ENCODE measurements around the gene SPATA17. TPM values are rescaled to one million over a fixed set of nuclear protein-coding genes. Genes with fewer than 3 reads are reported as not detected.

SPATA17 gene
- polyA plus RNA-seq, 1 of the 3 experiments (the other 2 are of a cell fraction) = 1.2 TPM

GRCh38 chr1:217910791-217911320, 279.7 kb downstream of the SPATA17 start:
- no peak overlapping the region for H3K4me3 ChIP-seq (ENCODE audit: low read depth in 2 of 2, low read length in 1 of 2)
- no peaks in the 10 kb centered on the region for H3K36me3 ChIP-seq (replicated peaks in 1 of 2; ENCODE audit: control insufficient read depth in 1 of 2, insufficient read depth in 2 of 2, low read length in 1 of 2)
- no peak for DNase-seq
- CTCF ChIA-PET = interaction anchor here (1.7 kb wide), 1 partner anchor 10 kb away, joined by 4 read pairs; no protein-coding TSS in a partner anchor
- H3K79me2 ChIP-seq (ENCODE audit: insufficient read depth) = no peaks in the 10 kb centered on the region
- H4K20me1 ChIP-seq (ENCODE audit: insufficient read depth) = no peaks in the 10 kb centered on the region
- no peaks in the 10 kb centered on the region for H3F3A ChIP-seq (replicated peaks; ENCODE audit: insufficient read depth)
- TF ChIP-seq, protein P1, sequence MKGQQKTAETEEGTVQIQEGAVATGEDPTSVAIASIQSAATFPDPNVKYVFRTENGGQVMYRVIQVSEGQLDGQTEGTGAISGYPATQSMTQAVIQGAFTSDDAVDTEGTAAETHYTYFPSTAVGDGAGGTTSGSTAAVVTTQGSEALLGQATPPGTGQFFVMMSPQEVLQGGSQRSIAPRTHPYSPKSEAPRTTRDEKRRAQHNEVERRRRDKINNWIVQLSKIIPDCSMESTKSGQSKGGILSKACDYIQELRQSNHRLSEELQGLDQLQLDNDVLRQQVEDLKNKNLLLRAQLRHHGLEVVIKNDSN (IDR thresholded peaks at IDR 0.05; ENCODE audit: borderline replicate concordance, low read depth) = no peak
- no peak for TF ChIP-seq YY1 (IDR thresholded peaks at IDR 0.05; ENCODE audit: low read depth)
- no peak for TF ChIP-seq CHD2 (IDR thresholded peaks at IDR 0.05; ENCODE audit: low read length, partially characterized antibody)
- TF ChIP-seq JUND (IDR thresholded peaks at IDR 0.05) = no peak
- no peak for TF ChIP-seq TEAD4 (IDR thresholded peaks at IDR 0.05; ENCODE audit: borderline replicate concordance, insufficient read depth)
- no peak overlapping the region for H3K9ac ChIP-seq
- H2AFZ ChIP-seq (ENCODE audit: low read depth) = no peak overlapping the region
- no peak overlapping the region for H3K4me2 ChIP-seq
- 69% methylated on average over 3 of the region's 3 CpGs for WGBS (ENCODE audit: low lambda C conversion rate)
- no peak overlapping the region for H3K27ac ChIP-seq (ENCODE audit: low read depth in 2 of 2, low read length in 1 of 2)
- H3K4me1 ChIP-seq (ENCODE audit: control insufficient read depth in 1 of 2, insufficient read depth in 2 of 2, low read depth in 1 of 2, low read length in 1 of 2) = no peaks in the 10 kb centered on the region
- no peaks in the 10 kb centered on the region for H3K27me3 ChIP-seq (ENCODE audit: insufficient read depth)
- POLR2A ChIA-PET = no interaction called here
- H3K9me2 ChIP-seq = no peaks in the 10 kb centered on the region
- no peaks in the 10 kb centered on the region for H3K9me3 ChIP-seq

GRCh38 chr1:217911908-217912307, 280.8 kb downstream of the SPATA17 start:
- H3K4me1 ChIP-seq (ENCODE audit: control insufficient read depth in 1 of 2, insufficient read depth in 2 of 2, low read depth in 1 of 2, low read length in 1 of 2) = no peaks in the 10 kb centered on the region
- no peak overlapping the region for H3K4me3 ChIP-seq (ENCODE audit: low read depth in 2 of 2, low read length in 1 of 2)
- TF ChIP-seq SMC3 (IDR thresholded peaks at IDR 0.05; ENCODE audit: low read depth, low read length) (peak; percentile 30; the same call in 1 of the 2 replicates), YY1 (IDR thresholded peaks at IDR 0.05; ENCODE audit: low read depth) (no peak), SIN3A (IDR thresholded peaks at IDR 0.05; ENCODE audit: borderline replicate concordance, low read depth, low read length) (no peak), RAD21 (IDR thresholded peaks at IDR 0.05; ENCODE audit: low read length) (peak; percentile 59)
- TF ChIP-seq, protein P2, sequence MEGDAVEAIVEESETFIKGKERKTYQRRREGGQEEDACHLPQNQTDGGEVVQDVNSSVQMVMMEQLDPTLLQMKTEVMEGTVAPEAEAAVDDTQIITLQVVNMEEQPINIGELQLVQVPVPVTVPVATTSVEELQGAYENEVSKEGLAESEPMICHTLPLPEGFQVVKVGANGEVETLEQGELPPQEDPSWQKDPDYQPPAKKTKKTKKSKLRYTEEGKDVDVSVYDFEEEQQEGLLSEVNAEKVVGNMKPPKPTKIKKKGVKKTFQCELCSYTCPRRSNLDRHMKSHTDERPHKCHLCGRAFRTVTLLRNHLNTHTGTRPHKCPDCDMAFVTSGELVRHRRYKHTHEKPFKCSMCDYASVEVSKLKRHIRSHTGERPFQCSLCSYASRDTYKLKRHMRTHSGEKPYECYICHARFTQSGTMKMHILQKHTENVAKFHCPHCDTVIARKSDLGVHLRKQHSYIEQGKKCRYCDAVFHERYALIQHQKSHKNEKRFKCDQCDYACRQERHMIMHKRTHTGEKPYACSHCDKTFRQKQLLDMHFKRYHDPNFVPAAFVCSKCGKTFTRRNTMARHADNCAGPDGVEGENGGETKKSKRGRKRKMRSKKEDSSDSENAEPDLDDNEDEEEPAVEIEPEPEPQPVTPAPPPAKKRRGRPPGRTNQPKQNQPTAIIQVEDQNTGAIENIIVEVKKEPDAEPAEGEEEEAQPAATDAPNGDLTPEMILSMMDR (IDR thresholded peaks at IDR 0.05) = peak; percentile 70
- H3F3A ChIP-seq (replicated peaks; ENCODE audit: insufficient read depth) = no peaks in the 10 kb centered on the region
- H3K27me3 ChIP-seq (ENCODE audit: insufficient read depth) = no peaks in the 10 kb centered on the region
- ChIA-PET CTCF (interaction anchor here (1.1 kb wide), 1 partner anchor 26 kb away, joined by 5 read pairs; no protein-coding TSS in a partner anchor), POLR2A (no interaction called here)
- H3K27ac ChIP-seq (ENCODE audit: low read depth in 2 of 2, low read length in 1 of 2) = no peak overlapping the region
- no peak overlapping the region for H2AFZ ChIP-seq (ENCODE audit: low read depth)
- peak; percentile 56 for DNase-seq
- no peaks in the 10 kb centered on the region for H3K79me2 ChIP-seq (ENCODE audit: insufficient read depth)
- no peak overlapping the region for H3K9ac ChIP-seq
- H3K9me2 ChIP-seq = no peaks in the 10 kb centered on the region
- H4K20me1 ChIP-seq (ENCODE audit: insufficient read depth) = no peaks in the 10 kb centered on the region
- H3K9me3 ChIP-seq = no peaks in the 10 kb centered on the region
- WGBS (ENCODE audit: low lambda C conversion rate) = 79% methylated on average over 8 of the region's 8 CpGs
- no peak overlapping the region for H3K4me2 ChIP-seq
- H3K36me3 ChIP-seq (replicated peaks in 1 of 2; ENCODE audit: control insufficient read depth in 1 of 2, insufficient read depth in 2 of 2, low read length in 1 of 2) = no peaks in the 10 kb centered on the region
